Stomach smooth muscle (tissue), 2 donors: ENCODE results near the gene ARHGDIA.
"Not testable (repeated sequence)": the region's sequence is repeated elsewhere in the genome, so short reads cannot be mapped to it uniquely, and the experiment has no call there.

Source experiments
- H3K27ac ChIP-seq: one replicate; pipeline ENCODE4 v1.7.0; 2013; ENCODE audit warnings: mild to moderate bottlenecking, low read length, inconsistent platforms
- H3K27me3 ChIP-seq, 2 donors: one replicate each; pipeline ENCODE4 v1.7.0; 2013; ENCODE audit warnings: low read length in 2 of 2; ENCODE audit not compliant: insufficient read depth in 2 of 2, control insufficient read depth in 1 of 2
- H3K36me3 ChIP-seq, 2 donors: one replicate each; pipeline ENCODE4 v1.7.0; 2013; ENCODE audit warnings: low read length in 2 of 2; ENCODE audit not compliant: control insufficient read depth in 2 of 2, insufficient read depth in 2 of 2
- H3K4me1 ChIP-seq: one replicate; pipeline ENCODE4 v1.7.0; 2013; ENCODE audit warnings: low read length; ENCODE audit not compliant: control insufficient read depth, insufficient read depth
- H3K4me3 ChIP-seq, 2 donors: one replicate each; pipeline ENCODE4 v1.7.0; 2013; ENCODE audit warnings: low read length in 2 of 2
- H3K9ac ChIP-seq, 2 donors: one replicate each; pipeline ENCODE4 v1.7.0; 2013; ENCODE audit warnings: low read length in 2 of 2, mild to moderate bottlenecking in 1 of 2
- H3K9me3 ChIP-seq, 2 donors: one replicate each; pipeline ENCODE4 v1.7.0; 2013; ENCODE audit warnings: low read length in 2 of 2; ENCODE audit not compliant: control insufficient read depth in 2 of 2
- donor health status: healthy.
- donor health status: Pancreatic carcinoma.

ARHGDIA gene

GRCh38 chr17:81845881-81846742, 25.0 kb downstream of the ARHGDIA start:
- Histone ChIP-seq H3K27me3 (no peaks in the 10 kb centered on the region), H3K9ac (no peak overlapping the region), H3K36me3 (peaks cover 41 to 46% of the 10 kb centered on the region in 2 donors), H3K9me3 (no peaks in the 10 kb centered on the region), H3K4me1 (no peaks in the 10 kb centered on the region), H3K27ac (no peak overlapping the region), H3K4me3 (no peak overlapping the region)

DNA sequence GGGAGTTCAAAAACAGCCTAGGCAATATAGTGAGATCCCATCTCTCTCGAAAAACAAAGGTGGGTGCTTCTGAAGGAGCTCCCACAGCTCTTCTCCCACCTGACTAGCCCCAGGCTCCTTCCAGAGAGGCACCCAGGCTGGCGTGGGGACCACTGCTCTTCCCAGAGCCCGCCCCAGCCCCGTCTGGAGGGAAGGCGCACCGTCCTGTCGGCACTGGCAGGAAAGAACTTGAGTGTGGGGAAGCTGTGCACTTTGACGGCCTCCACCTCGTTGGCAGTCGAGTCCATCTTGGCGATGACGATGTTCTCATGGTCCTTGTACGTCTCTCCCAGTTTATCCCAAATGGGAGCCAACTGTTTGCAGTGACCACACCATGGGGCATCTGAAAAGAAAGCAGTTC, 25.8 kb downstream of the ARHGDIA start:
- Histone ChIP-seq H3K4me1 (no peaks in the 10 kb centered on the region), H3K27ac (no peak overlapping the region), H3K4me3 (no peak overlapping the region), H3K36me3 (peaks cover 41 to 45% of the 10 kb centered on the region in 2 donors), H3K9ac (no peak overlapping the region), H3K9me3 (no peaks in the 10 kb centered on the region), H3K27me3 (no peaks in the 10 kb centered on the region)

DNA sequence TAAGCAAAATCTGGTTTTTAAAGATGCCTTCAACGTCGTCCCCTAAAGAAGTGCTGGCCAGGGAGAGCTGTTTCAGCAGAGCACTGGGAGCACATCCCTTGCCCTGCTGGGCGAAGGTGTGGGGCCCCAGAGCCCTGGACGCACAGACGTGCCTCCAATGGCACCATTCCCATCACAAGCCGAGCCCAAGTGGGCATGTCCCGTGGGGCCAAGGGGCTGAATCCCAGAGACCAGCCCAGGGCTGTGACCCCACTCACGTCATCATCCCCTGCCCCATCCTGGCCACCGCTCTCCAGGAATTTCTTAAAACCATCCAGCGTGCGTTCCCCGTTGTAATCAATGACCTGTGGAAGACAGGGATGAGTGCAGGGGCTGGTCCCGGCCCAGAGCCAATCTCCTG, 26.2 kb downstream of the ARHGDIA start:
- Histone ChIP-seq H3K4me1 (no peaks in the 10 kb centered on the region), H3K9ac (no peak overlapping the region), H3K4me3 (no peak overlapping the region), H3K9me3 (no peaks in the 10 kb centered on the region), H3K36me3 (peaks cover 41 to 45% of the 10 kb centered on the region in 2 donors), H3K27ac (no peak overlapping the region), H3K27me3 (no peaks in the 10 kb centered on the region)

- no peaks in the 10 kb centered on the region for H3K4me1 ChIP-seq
- H3K27me3 ChIP-seq, result no peaks in the 10 kb centered on the region
- H3K36me3 ChIP-seq, result peaks cover 41 to 45% of the 10 kb centered on the region in 2 donors
- H3K9me3 ChIP-seq, result no peaks in the 10 kb centered on the region
- H3K9ac ChIP-seq, result no peak overlapping the region
- no peak overlapping the region for H3K4me3 ChIP-seq
- H3K27ac ChIP-seq, result no peak overlapping the region
Measured at GRCh38 chr17:81844327-81844851, 26.7 kb downstream of the ARHGDIA start.

DNA sequence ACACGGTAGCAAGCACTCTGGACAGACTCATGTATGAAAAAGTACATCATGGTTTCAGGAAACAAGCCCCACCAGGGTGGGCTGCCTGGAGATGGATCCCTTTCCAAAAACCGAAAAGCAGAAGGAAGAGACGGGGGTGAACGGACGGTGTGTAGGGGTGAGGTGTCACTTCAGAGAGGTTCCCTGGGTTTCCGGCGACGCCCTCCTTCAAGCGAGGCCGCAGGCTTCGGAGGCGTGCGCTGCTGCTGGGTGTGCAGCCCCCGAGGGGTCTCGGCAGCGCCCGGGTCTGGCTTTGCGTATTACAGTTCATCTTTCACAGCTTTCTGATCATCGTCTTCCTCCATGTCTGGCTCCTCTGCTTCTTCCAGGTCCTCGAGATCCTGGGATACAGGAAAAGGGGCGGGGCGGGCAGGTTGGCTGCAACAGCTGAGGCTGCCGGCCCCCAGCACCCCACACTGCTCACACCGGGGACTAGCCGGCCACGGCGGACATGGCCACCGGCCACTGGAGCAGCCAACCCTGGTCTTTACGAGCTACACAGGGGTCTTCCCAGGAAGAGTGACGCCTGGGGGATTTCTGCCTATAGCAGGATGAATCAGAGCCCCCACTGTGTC, 27.3 kb downstream of the ARHGDIA start:
- H3K27me3 ChIP-seq, result no peaks in the 10 kb centered on the region
- no peak overlapping the region for H3K27ac ChIP-seq
- H3K9ac ChIP-seq, result no peak overlapping the region
- no peaks in the 10 kb centered on the region for H3K4me1 ChIP-seq
- no peaks in the 10 kb centered on the region for H3K9me3 ChIP-seq
- H3K4me3 ChIP-seq, result no peak overlapping the region
- H3K36me3 ChIP-seq, result peaks cover 41 to 45% of the 10 kb centered on the region in 2 donors

DNA sequence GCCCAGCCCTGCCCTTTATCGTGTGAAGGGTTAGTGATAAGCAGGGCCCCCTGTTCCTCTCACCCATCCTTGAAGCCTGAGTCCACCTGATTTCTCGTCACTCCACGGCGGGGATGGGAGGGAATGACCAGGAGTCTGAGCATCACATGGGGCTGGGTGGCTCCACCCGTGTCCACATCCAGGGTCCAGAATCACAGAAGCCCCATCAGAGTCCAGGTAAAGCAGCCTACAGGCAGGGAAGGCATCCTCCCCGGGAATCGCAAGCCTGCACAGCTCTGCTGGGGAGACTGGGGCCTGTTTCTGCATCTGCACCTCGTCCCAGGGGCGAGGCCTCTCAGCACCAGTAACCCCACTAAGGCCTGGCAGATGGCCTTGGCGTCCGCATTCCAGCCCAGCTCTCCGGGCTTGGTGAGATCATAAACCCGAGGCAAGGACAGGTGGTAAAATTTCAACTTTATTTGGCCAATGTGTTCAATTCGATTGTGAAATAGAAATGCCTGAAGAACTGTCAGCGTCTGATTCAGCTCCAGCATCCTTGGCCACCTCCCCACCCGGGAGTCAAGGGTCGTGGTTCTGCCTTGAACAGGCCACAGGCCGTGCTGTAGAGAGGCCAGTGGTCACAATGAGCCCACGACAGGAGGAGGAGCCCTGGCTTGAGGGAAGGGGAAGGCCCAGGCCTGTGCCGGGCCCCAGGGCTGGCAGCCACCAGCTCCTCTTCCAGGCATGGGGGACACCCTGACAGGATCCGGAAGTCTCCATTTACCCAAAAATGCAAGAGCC, 28.2 kb downstream of the ARHGDIA start:
- H3K9ac ChIP-seq, result no peak overlapping the region
- H3K27ac ChIP-seq, result no peak overlapping the region
- H3K9me3 ChIP-seq, result no peaks in the 10 kb centered on the region
- no peaks in the 10 kb centered on the region for H3K4me1 ChIP-seq
- H3K27me3 ChIP-seq, result no peaks in the 10 kb centered on the region
- no peak overlapping the region for H3K4me3 ChIP-seq
- H3K36me3 ChIP-seq, result peaks cover 41 to 43% of the 10 kb centered on the region in 2 donors

DNA sequence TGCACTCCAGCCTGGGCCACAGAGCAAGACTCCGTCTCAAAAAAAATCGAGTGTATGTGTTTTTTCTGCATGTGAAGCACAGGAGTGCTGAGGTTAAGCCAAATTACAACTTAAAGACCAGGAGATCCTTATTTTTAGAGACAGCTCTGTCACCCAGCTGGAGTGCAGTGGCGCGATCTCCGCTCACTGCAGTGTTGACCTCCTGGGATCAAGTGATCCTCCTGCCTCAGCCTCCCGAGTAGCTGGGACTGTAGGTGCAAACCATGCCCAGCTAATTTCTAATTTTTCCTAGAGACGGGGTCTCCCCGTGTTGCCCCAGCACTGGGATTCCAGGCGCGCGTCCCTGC, 28.8 kb downstream of the ARHGDIA start:
- Histone ChIP-seq H3K36me3 (peaks cover 40 to 41% of the 10 kb centered on the region in 2 donors), H3K27me3 (no peaks in the 10 kb centered on the region), H3K27ac (no peak overlapping the region), H3K9me3 (no peaks in the 10 kb centered on the region), H3K4me1 (no peaks in the 10 kb centered on the region), H3K4me3 (no peak overlapping the region), H3K9ac (no peak overlapping the region)

GRCh38 chr17:81841866-81842265, 29.3 kb downstream of the ARHGDIA start:
- Histone ChIP-seq H3K27ac (no peak overlapping the region), H3K4me1 (no peaks in the 10 kb centered on the region), H3K9me3 (no peaks in the 10 kb centered on the region), H3K4me3 (no peak overlapping the region), H3K9ac (no peak overlapping the region), H3K27me3 (no peaks in the 10 kb centered on the region), H3K36me3 (peaks cover 35 to 40% of the 10 kb centered on the region in 2 donors)

DNA sequence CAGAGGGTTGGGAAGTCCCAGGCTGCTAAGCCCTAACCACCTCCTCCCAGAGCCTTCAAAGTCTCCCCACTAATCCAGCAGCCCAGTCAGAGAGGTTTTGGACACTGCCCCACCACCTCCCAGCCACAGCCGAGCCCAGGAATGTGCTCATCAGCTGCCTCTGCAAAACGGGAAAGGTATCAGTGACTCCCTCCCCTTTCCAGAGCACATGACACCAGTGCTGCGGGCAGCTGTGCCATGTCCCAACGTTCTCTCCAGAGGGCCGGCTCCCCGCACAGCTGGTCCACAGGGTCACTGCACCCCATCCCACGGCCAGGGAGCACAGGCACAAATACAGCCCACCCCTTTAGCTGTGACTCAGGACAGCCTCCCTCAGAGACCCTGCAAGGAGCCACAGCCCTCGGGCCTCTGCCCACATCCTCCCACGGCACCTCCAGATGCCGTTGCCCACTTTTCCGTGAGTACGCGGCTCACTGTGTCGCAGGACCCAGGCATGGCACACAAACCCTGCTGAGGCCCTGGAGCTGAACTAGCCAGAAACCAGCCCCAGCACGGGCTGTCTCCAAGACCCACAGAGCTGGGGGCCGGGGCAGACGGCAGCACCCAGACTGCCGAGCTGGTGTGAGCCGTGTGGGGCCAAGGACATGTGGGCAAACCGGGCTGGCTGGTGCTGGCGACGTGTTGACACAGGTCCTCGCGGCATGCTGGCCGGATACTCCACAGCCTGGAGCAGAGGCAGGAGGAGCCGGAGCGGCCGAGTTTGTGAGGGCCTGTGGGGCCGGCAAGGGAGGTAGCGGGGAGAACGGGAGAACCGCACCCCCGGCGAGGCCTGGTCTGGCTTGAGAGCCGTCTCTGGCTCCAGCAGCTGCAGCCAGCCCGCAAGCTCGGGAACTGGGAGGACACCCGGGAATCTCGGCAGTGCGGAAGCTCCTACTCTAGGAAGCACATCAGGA, 30.0 kb downstream of the ARHGDIA start:
- H3K36me3 ChIP-seq, result peaks cover 27 to 33% of the 10 kb centered on the region in 2 donors
- H3K4me3 ChIP-seq, result no peak overlapping the region
- no peaks in the 10 kb centered on the region for H3K4me1 ChIP-seq
- H3K9ac ChIP-seq, result no peak overlapping the region
- H3K9me3 ChIP-seq, result no peaks in the 10 kb centered on the region
- H3K27ac ChIP-seq, result no peak overlapping the region
- no peaks in the 10 kb centered on the region for H3K27me3 ChIP-seq

- H3K9ac ChIP-seq, H3K27ac ChIP-seq, H3K27me3 ChIP-seq, H3K9me3 ChIP-seq, H3K4me3 ChIP-seq, H3K4me1 ChIP-seq: not testable (repeated sequence)
- H3K36me3 ChIP-seq, result peaks cover 17 to 23% of the 10 kb centered on the region in 2 donors
Measured at GRCh38 chr17:81840059-81840458, 31.1 kb downstream of the ARHGDIA start.
